GM18873 (cell line): ENCODE results near the gene PPFIBP2.
A peak's percentile ranks its signal among the peaks of the same experiment; 100 is the strongest.
"Not testable (repeated sequence)": the region's sequence is repeated elsewhere in the genome, so short reads cannot be mapped to it uniquely, and the experiment has no call there.

ENCODE experiments used
- ATAC-seq: cut with Tn5 transposase; IDR thresholded peaks from one replicate; pipeline ENCODE4 v1.9.1; 2021; ENCODE audit warnings: mild to moderate bottlenecking, moderate library complexity, moderate number of reproducible peaks; ENCODE audit not compliant: unreplicated experiment, low FRiP score

Gene PPFIBP2

GRCh38 chr11:7654195-7654705 lies 140.5 kb downstream of the PPFIBP2 start:
- ATAC-seq: no peak

- no peak for ATAC-seq
These were observed 141.7 kb downstream of the PPFIBP2 start for GRCh38 chr11:7655253-7656217.

- no peak for ATAC-seq
These were observed 142.9 kb downstream of the PPFIBP2 start for GRCh38 chr11:7656704-7657103.

- no peak for ATAC-seq
These were observed 143.7 kb downstream of the PPFIBP2 start for GRCh38 chr11:7657306-7658025.

GRCh38 chr11:7663531-7663930 lies 149.7 kb downstream of the PPFIBP2 start:
- not testable (repeated sequence) for ATAC-seq

- no peak for ATAC-seq
These were observed 151.1 kb downstream of the PPFIBP2 start for GRCh38 chr11:7664867-7665266.

GRCh38 chr11:7665473-7666291 lies 151.9 kb downstream of the PPFIBP2 start:
- ATAC-seq: peak; percentile 93

- ATAC-seq: no peak
These were observed 152.6 kb downstream of the PPFIBP2 start for GRCh38 chr11:7666292-7666866.

- no peak for ATAC-seq
These were observed 153.7 kb downstream of the PPFIBP2 start for GRCh38 chr11:7667460-7667859.

GRCh38 chr11:7668464-7668863 lies 154.7 kb downstream of the PPFIBP2 start:
- ATAC-seq: no peak

- ATAC-seq: no peak
These were observed 155.1 kb downstream of the PPFIBP2 start for GRCh38 chr11:7668911-7669310.

GRCh38 chr11:7670641-7671040 lies 156.8 kb downstream of the PPFIBP2 start:
- ATAC-seq: no peak

GRCh38 chr11:7671347-7672215 lies 157.8 kb downstream of the PPFIBP2 start:
- peak; percentile 74 for ATAC-seq

- no peak for ATAC-seq
These were observed 158.6 kb downstream of the PPFIBP2 start for GRCh38 chr11:7672276-7672959.

GRCh38 chr11:7672960-7673723 lies 159.3 kb downstream of the PPFIBP2 start, which contains the start of gene CYB5R2:
CYB5R2 (minus strand) TSS chr11:7673500; CDS start chr11:7672825, 675 bp downstream.
- ATAC-seq: no peak

GRCh38 chr11:7673724-7674434 lies 160.1 kb downstream of the PPFIBP2 start:
- no peak for ATAC-seq

GRCh38 chr11:7675631-7676030 lies 161.8 kb downstream of the PPFIBP2 start:
- no peak for ATAC-seq
